Measurements from ENCODE around the gene ADGRL3.

DNA sequence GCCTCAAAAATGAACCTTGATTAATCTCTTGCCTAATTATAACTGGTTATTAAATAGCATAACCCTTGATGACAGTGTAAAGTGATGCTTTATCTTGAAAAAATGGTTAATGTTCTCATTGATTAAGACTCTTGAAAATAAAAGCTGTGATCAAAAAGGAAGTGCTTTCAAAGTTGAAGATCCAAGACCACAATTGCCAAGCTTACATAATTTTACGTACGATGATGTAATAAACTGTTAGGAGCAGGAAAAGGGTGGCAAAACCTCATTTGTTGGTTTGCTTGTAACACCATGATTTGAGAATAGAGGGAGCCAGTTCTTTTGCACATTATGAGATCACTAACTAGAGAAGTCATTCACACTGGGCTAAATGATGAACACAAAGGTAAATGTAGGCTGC lies 322.2 kb downstream of the ADGRL3 start:
- TF ChIP-seq, protein P1, sequence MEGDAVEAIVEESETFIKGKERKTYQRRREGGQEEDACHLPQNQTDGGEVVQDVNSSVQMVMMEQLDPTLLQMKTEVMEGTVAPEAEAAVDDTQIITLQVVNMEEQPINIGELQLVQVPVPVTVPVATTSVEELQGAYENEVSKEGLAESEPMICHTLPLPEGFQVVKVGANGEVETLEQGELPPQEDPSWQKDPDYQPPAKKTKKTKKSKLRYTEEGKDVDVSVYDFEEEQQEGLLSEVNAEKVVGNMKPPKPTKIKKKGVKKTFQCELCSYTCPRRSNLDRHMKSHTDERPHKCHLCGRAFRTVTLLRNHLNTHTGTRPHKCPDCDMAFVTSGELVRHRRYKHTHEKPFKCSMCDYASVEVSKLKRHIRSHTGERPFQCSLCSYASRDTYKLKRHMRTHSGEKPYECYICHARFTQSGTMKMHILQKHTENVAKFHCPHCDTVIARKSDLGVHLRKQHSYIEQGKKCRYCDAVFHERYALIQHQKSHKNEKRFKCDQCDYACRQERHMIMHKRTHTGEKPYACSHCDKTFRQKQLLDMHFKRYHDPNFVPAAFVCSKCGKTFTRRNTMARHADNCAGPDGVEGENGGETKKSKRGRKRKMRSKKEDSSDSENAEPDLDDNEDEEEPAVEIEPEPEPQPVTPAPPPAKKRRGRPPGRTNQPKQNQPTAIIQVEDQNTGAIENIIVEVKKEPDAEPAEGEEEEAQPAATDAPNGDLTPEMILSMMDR (conservative IDR thresholded peaks at IDR 0.05; ENCODE audit: low read length) = no peak
- no peak for TF ChIP-seq EZH2phosphoT487 (IDR thresholded peaks at IDR 0.05; ENCODE audit: borderline replicate concordance, low read depth, low read length)

Measured in OCI-LY7 (cell line).